ENCODE results near the gene TLL1. TPM values are rescaled to one million over a fixed set of nuclear protein-coding genes. Genes with fewer than 3 reads are reported as not detected.
A peak's percentile ranks its signal among the peaks of the same experiment; 100 is the strongest.

The TLL1 gene
- total and polyA plus RNA-seq, 2 experiments from 2014 or later: 0.18 to 2.4 TPM

- Histone ChIP-seq H3K9me2 (ENCODE audit: insufficient read depth) (no peaks in the 10 kb centered on the region), H3F3A (replicated peaks; ENCODE audit: low read depth) (no peaks in the 10 kb centered on the region), H3K4me3 (no peak overlapping the region), H3K4me2 (no peak overlapping the region), H3K27me3 (ENCODE audit: insufficient read depth) (peaks cover 22% of the 10 kb centered on the region), H3K4me1 (ENCODE audit: insufficient read depth) (peaks cover 25% of the 10 kb centered on the region), H2AFZ (no peak overlapping the region), H3K36me3 (ENCODE audit: insufficient read depth) (no peaks in the 10 kb centered on the region), H3K27ac (ENCODE audit: low read depth) (no peak overlapping the region), H4K20me1 (replicated peaks; ENCODE audit: insufficient read depth) (no peaks in the 10 kb centered on the region), H3K79me2 (replicated peaks; ENCODE audit: insufficient read depth) (no peaks in the 10 kb centered on the region)
- Mint-ChIP-seq H3K36me3 (ENCODE audit: low read depth) (no peaks in the 10 kb centered on the region), H3K4me3 (no peak overlapping the region), H3K9me3 (no peaks in the 10 kb centered on the region), H3K27me3 (ENCODE audit: insufficient read depth, low read depth, poor library complexity) (peaks cover 13% of the 10 kb centered on the region), H3K27ac (no peak overlapping the region), H3K4me1 (peaks cover 18% of the 10 kb centered on the region)
- DNase-seq (ENCODE audit: low spot score): peak; percentile 37
- TF ChIP-seq NANOG (IDR thresholded peaks at IDR 0.05; ENCODE audit: borderline replicate concordance) (no peak), EZH2 (IDR thresholded peaks at IDR 0.05; ENCODE audit: low read depth, unreplicated experiment) (no peak), JUNB (IDR thresholded peaks at IDR 0.05; ENCODE audit: unreplicated experiment) (no peak), ZNF114 (CRISPR knock-in tag; IDR thresholded peaks at IDR 0.05) (0 out of 2 replicates have a peak, but pooled peaks have one; percentile 33), POLR2AphosphoS5 (IDR thresholded peaks at IDR 0.05; ENCODE audit: low read depth) (no peak), EZH2phosphoT487 (IDR thresholded peaks at IDR 0.05; ENCODE audit: unreplicated experiment) (no peak), CREB1 (CRISPR knock-in tag; IDR thresholded peaks at IDR 0.05; ENCODE audit: low read depth) (no peak), STAT1 (IDR thresholded peaks at IDR 0.05; ENCODE audit: unreplicated experiment) (no peak), ZNF331 (CRISPR knock-in tag; IDR thresholded peaks at IDR 0.05; ENCODE audit: low read depth) (no peak), CTCF (conservative IDR thresholded peaks at IDR 0.05; ENCODE audit: low read depth in 2 of 2) (no peak)
- TF ChIP-seq, protein P1, sequence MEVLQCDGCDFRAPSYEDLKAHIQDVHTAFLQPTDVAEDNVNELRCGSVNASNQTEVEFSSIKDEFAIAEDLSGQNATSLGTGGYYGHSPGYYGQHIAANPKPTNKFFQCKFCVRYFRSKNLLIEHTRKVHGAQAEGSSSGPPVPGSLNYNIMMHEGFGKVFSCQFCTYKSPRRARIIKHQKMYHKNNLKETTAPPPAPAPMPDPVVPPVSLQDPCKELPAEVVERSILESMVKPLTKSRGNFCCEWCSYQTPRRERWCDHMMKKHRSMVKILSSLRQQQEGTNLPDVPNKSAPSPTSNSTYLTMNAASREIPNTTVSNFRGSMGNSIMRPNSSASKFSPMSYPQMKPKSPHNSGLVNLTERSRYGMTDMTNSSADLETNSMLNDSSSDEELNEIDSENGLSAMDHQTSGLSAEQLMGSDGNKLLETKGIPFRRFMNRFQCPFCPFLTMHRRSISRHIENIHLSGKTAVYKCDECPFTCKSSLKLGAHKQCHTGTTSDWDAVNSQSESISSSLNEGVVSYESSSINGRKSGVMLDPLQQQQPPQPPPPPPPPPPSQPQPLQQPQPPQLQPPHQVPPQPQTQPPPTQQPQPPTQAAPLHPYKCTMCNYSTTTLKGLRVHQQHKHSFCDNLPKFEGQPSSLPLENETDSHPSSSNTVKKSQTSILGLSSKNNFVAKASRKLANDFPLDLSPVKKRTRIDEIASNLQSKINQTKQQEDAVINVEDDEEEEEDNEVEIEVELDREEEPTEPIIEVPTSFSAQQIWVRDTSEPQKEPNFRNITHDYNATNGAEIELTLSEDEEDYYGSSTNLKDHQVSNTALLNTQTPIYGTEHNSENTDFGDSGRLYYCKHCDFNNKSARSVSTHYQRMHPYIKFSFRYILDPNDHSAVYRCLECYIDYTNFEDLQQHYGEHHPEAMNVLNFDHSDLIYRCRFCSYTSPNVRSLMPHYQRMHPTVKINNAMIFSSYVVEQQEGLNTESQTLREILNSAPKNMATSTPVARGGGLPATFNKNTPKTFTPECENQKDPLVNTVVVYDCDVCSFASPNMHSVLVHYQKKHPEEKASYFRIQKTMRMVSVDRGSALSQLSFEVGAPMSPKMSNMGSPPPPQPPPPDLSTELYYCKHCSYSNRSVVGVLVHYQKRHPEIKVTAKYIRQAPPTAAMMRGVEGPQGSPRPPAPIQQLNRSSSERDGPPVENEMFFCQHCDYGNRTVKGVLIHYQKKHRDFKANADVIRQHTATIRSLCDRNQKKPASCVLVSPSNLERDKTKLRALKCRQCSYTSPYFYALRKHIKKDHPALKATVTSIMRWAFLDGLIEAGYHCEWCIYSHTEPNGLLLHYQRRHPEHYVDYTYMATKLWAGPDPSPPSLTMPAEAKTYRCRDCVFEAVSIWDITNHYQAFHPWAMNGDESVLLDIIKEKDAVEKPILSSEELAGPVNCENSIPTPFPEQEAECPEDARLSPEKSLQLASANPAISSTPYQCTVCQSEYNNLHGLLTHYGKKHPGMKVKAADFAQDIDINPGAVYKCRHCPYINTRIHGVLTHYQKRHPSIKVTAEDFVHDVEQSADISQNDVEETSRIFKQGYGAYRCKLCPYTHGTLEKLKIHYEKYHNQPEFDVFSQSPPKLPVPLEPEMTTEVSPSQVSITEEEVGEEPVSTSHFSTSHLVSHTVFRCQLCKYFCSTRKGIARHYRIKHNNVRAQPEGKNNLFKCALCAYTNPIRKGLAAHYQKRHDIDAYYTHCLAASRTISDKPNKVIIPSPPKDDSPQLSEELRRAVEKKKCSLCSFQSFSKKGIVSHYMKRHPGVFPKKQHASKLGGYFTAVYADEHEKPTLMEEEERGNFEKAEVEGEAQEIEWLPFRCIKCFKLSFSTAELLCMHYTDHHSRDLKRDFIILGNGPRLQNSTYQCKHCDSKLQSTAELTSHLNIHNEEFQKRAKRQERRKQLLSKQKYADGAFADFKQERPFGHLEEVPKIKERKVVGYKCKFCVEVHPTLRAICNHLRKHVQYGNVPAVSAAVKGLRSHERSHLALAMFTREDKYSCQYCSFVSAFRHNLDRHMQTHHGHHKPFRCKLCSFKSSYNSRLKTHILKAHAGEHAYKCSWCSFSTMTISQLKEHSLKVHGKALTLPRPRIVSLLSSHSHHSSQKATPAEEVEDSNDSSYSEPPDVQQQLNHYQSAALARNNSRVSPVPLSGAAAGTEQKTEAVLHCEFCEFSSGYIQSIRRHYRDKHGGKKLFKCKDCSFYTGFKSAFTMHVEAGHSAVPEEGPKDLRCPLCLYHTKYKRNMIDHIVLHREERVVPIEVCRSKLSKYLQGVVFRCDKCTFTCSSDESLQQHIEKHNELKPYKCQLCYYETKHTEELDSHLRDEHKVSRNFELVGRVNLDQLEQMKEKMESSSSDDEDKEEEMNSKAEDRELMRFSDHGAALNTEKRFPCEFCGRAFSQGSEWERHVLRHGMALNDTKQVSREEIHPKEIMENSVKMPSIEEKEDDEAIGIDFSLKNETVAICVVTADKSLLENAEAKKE (CRISPR knock-in tag; IDR thresholded peaks at IDR 0.05): peak; percentile 85
- TF ChIP-seq, protein P2, sequence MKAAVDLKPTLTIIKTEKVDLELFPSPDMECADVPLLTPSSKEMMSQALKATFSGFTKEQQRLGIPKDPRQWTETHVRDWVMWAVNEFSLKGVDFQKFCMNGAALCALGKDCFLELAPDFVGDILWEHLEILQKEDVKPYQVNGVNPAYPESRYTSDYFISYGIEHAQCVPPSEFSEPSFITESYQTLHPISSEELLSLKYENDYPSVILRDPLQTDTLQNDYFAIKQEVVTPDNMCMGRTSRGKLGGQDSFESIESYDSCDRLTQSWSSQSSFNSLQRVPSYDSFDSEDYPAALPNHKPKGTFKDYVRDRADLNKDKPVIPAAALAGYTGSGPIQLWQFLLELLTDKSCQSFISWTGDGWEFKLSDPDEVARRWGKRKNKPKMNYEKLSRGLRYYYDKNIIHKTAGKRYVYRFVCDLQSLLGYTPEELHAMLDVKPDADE (IDR thresholded peaks at IDR 0.05): no peak
- TF ChIP-seq, protein P3, sequence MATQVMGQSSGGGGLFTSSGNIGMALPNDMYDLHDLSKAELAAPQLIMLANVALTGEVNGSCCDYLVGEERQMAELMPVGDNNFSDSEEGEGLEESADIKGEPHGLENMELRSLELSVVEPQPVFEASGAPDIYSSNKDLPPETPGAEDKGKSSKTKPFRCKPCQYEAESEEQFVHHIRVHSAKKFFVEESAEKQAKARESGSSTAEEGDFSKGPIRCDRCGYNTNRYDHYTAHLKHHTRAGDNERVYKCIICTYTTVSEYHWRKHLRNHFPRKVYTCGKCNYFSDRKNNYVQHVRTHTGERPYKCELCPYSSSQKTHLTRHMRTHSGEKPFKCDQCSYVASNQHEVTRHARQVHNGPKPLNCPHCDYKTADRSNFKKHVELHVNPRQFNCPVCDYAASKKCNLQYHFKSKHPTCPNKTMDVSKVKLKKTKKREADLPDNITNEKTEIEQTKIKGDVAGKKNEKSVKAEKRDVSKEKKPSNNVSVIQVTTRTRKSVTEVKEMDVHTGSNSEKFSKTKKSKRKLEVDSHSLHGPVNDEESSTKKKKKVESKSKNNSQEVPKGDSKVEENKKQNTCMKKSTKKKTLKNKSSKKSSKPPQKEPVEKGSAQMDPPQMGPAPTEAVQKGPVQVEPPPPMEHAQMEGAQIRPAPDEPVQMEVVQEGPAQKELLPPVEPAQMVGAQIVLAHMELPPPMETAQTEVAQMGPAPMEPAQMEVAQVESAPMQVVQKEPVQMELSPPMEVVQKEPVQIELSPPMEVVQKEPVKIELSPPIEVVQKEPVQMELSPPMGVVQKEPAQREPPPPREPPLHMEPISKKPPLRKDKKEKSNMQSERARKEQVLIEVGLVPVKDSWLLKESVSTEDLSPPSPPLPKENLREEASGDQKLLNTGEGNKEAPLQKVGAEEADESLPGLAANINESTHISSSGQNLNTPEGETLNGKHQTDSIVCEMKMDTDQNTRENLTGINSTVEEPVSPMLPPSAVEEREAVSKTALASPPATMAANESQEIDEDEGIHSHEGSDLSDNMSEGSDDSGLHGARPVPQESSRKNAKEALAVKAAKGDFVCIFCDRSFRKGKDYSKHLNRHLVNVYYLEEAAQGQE (IDR thresholded peaks at IDR 0.05; ENCODE audit: unreplicated experiment): no peak
- peak; percentile 79 for ATAC-seq
Observed at GRCh38 chr4:165867961-165868360, 5.1 kb upstream of the TLL1 start.

All from GM23338 (cell line).